ENCODE measurements around the gene ARHGAP31.

DNA sequence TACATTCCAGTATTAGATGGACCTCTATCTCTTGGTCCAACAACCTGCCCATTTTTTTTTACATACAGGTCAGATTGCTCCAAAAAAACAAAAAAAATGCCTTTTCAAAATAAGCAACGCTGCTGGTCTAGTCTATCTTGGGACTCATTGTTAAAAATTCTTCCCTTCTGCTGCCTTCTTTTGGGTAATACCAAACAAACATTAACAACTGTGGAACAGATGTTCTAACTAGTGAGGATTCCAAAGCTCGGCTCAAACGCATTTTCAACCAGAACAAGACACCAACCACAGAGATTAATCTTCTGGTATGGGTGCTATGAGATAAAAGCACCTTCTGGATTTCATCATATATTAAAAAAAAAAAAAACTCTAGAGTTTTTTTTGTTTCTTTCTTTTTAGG is 24.7 kb downstream of the ARHGAP31 start:
- TF ChIP-seq, protein P1, sequence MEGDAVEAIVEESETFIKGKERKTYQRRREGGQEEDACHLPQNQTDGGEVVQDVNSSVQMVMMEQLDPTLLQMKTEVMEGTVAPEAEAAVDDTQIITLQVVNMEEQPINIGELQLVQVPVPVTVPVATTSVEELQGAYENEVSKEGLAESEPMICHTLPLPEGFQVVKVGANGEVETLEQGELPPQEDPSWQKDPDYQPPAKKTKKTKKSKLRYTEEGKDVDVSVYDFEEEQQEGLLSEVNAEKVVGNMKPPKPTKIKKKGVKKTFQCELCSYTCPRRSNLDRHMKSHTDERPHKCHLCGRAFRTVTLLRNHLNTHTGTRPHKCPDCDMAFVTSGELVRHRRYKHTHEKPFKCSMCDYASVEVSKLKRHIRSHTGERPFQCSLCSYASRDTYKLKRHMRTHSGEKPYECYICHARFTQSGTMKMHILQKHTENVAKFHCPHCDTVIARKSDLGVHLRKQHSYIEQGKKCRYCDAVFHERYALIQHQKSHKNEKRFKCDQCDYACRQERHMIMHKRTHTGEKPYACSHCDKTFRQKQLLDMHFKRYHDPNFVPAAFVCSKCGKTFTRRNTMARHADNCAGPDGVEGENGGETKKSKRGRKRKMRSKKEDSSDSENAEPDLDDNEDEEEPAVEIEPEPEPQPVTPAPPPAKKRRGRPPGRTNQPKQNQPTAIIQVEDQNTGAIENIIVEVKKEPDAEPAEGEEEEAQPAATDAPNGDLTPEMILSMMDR (conservative IDR thresholded peaks at IDR 0.05; ENCODE audit: low read depth, low read length) = no peak
- TF ChIP-seq EZH2 (IDR thresholded peaks at IDR 0.05; ENCODE audit: borderline replicate concordance, low read depth, low read length, poor library complexity, severe bottlenecking) = no peak
